ENCODE measurements around the gene C19orf81.

The C19orf81 gene

DNA sequence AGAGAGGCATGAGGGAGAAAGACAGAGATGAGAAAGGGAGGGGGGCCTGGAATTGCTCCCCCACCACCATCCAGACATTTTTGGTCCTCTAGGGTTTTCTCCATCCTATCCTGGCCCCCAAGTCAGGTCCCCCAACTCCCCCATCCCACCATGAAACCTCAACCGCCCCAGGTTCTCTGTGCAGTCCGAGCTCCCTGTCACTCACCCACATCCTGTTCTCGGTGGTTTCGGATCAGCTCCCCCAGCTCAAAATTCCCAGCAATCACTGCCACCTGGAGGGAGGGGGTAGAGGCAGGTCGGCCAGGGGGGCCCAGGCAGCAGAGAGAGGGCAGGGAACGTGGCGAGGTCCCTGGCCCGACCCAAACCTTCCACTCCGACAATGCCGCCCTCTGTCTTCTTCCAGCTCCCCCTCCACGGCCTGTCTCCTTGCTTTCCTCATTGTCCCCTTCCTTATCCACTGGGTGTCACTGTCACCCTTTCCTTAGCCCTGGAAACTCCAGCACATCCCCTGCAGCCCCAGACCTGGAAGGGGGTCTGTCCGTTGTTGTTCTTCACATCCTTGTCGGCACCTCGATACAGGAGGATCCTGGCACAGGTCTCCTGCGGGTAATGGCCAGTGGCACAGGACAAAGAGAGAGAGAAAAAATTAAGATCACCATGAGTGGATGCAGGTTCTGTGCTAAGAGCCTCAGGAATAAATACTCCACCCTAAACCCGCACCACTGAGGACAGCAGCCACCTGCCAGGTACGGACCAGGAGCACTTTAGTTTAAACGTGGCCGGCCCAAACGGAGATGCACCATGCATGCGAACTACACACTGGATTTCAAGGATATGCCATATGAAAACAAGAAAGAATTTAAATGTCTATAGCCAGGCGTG is 54.9 kb downstream of the C19orf81 start:
- no peak for DNase-seq (ENCODE audit: extremely low spot score, insufficient read length, low read depth)
- no peak for FAIRE-seq

- DNase-seq (ENCODE audit: extremely low spot score, insufficient read length, low read depth) = peak; percentile 54
- peak; percentile 87 for FAIRE-seq
Observed at GRCh38 chr19:50705422-50706019, 56.3 kb downstream of the C19orf81 start.

- no peak for DNase-seq (ENCODE audit: extremely low spot score, insufficient read length, low read depth)
- no peak for FAIRE-seq
Observed at GRCh38 chr19:50706387-50706786, 57.1 kb downstream of the C19orf81 start.

DNA sequence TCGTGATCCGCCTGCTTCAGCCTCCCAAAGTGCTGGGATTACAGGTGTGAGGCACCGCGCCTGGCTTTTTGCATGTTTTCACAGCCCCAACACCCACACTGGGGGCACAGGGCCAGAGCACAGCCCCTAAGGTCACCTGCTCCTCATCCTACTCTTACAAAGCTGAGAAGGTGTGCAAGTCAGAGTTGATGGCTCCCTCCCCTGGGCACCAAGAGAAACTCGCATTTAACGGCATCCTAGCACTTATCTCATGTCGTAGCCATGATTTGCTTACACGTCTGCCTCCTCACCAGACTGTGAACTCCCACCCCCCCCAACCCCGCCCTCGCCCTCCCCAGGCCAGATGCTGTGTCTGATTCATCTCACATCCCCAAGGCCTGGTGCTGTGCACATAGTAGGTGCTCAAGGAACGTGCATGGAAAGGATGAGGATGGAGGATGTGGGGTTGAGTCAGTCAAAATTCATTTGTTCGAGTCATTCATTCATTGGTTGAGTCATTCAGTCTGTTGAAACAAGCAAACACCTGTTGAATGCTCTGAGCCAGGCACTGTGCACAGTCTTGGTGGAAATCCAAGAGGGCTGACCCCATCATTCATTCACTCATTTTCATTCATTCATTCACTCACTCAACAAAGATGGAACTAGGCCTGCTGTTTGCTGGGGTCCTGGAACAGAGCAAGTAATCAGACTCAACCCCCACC is 59.1 kb downstream of the C19orf81 start:
- no peak for FAIRE-seq
- DNase-seq (ENCODE audit: extremely low spot score, insufficient read length, low read depth) = no peak
